ENCODE results near the gene HIPK2.

DNA sequence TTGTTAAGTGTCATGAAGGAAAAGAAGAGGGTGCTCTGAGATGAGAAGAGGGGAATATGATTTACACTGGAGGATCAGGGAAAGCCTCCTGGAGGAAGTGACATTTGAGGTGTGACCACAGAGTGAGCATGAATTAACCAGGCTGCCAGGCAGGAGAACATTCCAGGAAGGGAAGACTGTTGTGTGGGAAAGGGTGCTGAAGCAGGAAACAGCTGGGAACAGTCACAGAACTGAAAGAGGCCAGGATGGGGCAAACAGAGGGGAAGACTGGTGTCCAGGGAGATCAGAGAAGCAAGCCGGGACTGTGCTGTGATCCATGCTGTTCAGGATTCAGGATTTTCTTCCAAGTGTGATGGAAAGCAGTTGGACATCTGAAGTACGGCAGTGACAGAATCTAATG, 14.9 kb downstream of the HIPK2 start:
- no peak for TF ChIP-seq SUZ12 (IDR thresholded peaks at IDR 0.05)
- no peak for TF ChIP-seq ELF4 (IDR thresholded peaks at IDR 0.05)
- TF ChIP-seq FOXK2 (IDR thresholded peaks at IDR 0.05), result no peak
- TF ChIP-seq NFRKB (IDR thresholded peaks at IDR 0.05), result no peak
- no peak for TF ChIP-seq ZNF384 (IDR thresholded peaks at IDR 0.05)
- TF ChIP-seq TARDBP (IDR thresholded peaks at IDR 0.05), result no peak
- no peak for TF ChIP-seq SP1 (IDR thresholded peaks at IDR 0.05)
- no peak for TF ChIP-seq CTBP1 (IDR thresholded peaks at IDR 0.05; ENCODE audit: borderline replicate concordance)
- no peak for TF ChIP-seq BHLHE40 (IDR thresholded peaks at IDR 0.05; ENCODE audit: borderline replicate concordance)
- no peak for TF ChIP-seq LEF1 (IDR thresholded peaks at IDR 0.05; ENCODE audit: borderline replicate concordance)
- TF ChIP-seq FOXM1 (IDR thresholded peaks at IDR 0.05; ENCODE audit: borderline replicate concordance), result no peak

Measured in HEK293T (cell line).